HG03457 (cell line): Measurements from ENCODE around the gene LEFTY1.

Source experiments
- ATAC-seq: cut with Tn5 transposase; IDR thresholded peaks from one replicate; pipeline ENCODE4 v1.9.1; 2021; ENCODE audit warnings: moderate number of reproducible peaks; ENCODE audit not compliant: unreplicated experiment

Gene LEFTY1

GRCh38 chr1:225874431-225874830, 14.5 kb downstream of the LEFTY1 start:
- ATAC-seq = no peak

GRCh38 chr1:225873281-225873850, 15.6 kb downstream of the LEFTY1 start:
- no peak for ATAC-seq

- no peak for ATAC-seq
Measured at GRCh38 chr1:225872075-225872430, 16.9 kb downstream of the LEFTY1 start.

GRCh38 chr1:225871359-225872074, 17.4 kb downstream of the LEFTY1 start:
- no peak for ATAC-seq

GRCh38 chr1:225870911-225871310, 18.0 kb downstream of the LEFTY1 start:
- no peak for ATAC-seq

GRCh38 chr1:225868631-225869330, 20.2 kb downstream of the LEFTY1 start:
- no peak for ATAC-seq

- no peak for ATAC-seq
Measured at GRCh38 chr1:225866981-225867380, 22.0 kb downstream of the LEFTY1 start.

GRCh38 chr1:225866061-225866837, 22.7 kb downstream of the LEFTY1 start:
- ATAC-seq = no peak

- ATAC-seq = no peak
Measured at GRCh38 chr1:225865514-225865913, 23.4 kb downstream of the LEFTY1 start.

GRCh38 chr1:225863167-225863566, 25.8 kb downstream of the LEFTY1 start:
- no peak for ATAC-seq

GRCh38 chr1:225862581-225862950, 26.4 kb downstream of the LEFTY1 start:
- no peak for ATAC-seq

GRCh38 chr1:225861834-225862580, 26.9 kb downstream of the LEFTY1 start:
- no peak for ATAC-seq

GRCh38 chr1:225860876-225861441, 28.0 kb downstream of the LEFTY1 start:
- ATAC-seq = no peak

- ATAC-seq = no peak
Measured at GRCh38 chr1:225860107-225860506, 28.8 kb downstream of the LEFTY1 start.

- ATAC-seq = no peak
Measured at GRCh38 chr1:225859151-225859550, 29.8 kb downstream of the LEFTY1 start.

- no peak for ATAC-seq
Measured at GRCh38 chr1:225857256-225857655, 31.7 kb downstream of the LEFTY1 start.

- no peak for ATAC-seq
Measured at GRCh38 chr1:225855503-225856300, 33.2 kb downstream of the LEFTY1 start.

GRCh38 chr1:225853441-225853840, 35.5 kb downstream of the LEFTY1 start:
- no peak for ATAC-seq

GRCh38 chr1:225852413-225853124, 36.4 kb downstream of the LEFTY1 start:
- no peak for ATAC-seq
